ENCODE measurements around the gene ELK3.

Gene ELK3

DNA sequence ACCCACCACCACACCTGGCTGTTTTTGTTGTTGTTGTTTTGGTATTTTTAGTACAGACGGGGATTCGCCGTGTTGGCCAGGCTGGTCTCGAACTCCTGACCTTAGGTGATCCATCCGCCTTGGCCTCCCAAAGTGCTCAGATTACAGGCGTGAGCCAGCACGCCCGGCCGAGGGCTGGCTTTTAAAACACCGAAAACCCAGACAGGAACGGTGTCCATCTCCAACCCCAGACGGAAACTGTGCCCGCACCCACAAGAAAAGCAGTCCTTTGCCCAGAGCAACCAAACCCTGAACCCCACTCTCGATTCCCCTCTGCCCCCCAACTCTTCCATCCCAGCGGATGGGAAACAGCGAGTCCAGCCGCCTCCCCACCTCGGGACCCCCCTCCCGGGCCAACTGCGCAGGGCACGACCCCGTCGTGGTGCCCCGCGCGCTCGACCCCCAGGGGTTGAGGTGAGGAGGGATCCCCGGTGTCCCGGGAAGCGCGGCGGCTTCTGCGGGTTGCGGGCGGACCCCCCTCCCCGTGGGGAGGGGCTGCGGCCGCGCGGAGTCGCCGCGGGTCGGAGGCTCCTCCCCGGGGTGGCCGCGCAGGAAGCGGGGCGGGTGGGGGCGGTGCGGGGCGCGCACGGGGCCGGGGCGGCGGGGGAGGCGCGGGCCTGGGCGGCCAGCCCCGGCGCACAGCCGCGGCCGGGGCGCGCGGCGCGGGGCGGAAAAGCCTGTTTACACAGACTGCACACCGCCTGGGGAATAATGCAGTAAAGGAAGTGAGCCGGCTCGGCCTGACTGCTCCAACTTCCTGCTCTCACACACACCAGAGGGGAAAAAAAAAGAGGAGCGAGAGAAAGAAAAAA is at the start of gene ELK3:
TSS of gene ELK3 (plus strand) at position 651 of the 851 bp plus-strand sequence.
- peak; percentile 32 to 50 for DNase-seq (ENCODE audit: low read depth in 1 of 2, low spot score in 1 of 2)

DNA sequence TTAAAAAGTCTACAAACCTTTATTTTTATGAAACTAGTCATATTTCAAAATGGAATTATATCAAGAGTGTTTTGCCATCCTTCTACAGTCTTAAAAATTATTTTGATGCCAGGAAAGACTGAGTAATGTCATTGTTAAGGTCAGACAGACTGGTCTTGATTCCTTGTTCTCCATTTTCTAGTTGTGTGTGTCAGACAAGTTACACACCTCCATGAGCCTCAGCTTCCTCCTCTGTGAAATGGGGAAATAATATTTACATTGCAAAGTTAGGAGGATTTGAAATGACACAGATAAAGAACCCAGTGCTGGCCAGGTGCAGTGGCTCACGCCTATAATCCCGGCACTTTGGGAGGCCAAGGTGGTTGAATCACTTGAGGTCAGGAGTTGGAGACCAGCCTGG is 47.4 kb upstream of the ELK3 start:
- DNase-seq (ENCODE audit: low read depth in 1 of 2, low spot score in 1 of 2), result no peak

DNA sequence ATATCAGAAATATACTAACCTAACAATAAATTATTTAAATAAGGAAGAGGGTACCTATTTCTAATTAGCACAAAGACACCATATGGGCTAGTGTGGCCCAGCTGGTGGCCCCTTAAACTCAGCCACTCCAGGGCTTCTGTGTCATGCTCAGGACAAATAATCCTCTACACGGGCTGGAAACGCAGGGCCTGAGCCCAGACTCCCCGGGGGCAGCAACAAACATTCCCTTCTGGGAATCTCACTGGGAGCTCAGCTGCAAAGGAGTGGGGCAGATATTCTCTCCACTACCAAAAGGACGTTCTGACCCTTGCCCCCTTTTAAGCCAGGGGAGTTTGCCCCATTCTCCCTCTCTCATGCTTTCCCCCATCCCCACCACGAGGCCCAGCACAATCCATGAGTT is 43.7 kb upstream of the ELK3 start:
- no peak for DNase-seq (ENCODE audit: low read depth in 1 of 2, low spot score in 1 of 2)

DNA sequence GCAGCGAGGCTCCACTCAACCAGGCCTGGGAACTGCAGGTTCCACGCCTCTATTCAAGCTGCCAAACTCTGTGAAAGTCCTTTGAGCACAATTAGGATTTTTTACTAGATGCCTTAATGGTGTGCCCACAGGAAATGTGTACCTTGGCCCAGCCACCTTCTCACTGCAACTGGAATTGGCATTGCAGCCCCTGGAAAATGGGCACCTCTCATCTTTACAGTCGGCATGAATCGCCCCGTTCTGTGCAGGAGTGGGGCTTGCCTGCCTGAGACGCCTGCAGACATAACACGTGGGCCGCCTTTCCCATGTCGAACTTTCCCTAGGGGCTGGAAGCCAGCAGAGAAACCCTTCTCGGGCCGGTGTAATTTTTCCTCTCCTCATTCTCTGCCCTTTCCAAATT is 42.0 kb upstream of the ELK3 start:
- no peak for DNase-seq (ENCODE audit: low read depth in 1 of 2, low spot score in 1 of 2)

DNA sequence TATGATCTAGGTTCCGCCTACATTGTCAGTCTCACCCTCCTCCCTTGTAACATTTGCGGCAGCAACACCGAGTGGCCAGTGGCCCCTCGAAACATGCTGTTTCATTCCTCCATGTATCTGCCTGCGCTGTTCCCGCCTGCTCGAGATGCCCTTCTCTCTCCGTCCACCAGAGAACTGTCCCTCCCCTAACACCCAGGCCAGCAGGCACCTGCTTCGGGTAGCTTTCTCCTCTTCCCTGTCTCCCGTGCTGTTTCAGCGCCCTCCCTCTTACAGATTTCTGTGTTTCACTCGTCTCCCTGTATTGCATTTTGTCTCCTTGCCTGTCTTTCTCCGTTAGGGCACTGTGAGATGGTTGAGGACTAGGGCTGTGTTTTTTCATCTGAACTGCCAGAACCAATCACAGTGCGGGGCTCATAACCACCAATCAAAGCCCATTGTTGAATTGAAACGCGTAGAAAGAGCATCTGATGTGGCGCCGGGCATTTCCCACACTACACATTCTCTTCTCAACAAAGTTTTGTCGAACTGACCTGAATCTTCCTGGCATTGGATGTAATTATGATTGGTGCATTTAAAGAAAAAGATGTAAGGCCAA is 40.9 kb upstream of the ELK3 start:
- no peak for DNase-seq (ENCODE audit: low read depth in 1 of 2, low spot score in 1 of 2)

DNA sequence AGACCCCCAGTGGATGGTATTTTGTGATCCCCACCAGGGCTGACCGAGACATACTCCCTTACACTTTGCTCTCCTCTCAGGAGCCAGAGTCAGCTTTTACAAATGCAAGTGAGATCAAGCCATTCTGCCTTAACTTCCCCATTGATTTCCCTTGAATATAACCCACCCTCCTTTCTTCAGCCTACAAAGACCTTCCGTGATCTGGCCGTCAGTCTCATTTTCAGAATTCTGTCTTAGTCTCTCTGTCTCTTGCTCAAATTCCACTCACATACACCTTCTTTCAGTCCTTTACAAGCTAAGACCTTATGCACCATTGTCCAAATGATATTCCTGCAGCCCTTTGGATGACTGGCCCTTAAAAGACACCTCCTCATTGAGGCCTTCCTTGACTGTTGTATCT is 39.0 kb upstream of the ELK3 start:
- DNase-seq (ENCODE audit: low read depth in 1 of 2, low spot score in 1 of 2), result no peak

DNA sequence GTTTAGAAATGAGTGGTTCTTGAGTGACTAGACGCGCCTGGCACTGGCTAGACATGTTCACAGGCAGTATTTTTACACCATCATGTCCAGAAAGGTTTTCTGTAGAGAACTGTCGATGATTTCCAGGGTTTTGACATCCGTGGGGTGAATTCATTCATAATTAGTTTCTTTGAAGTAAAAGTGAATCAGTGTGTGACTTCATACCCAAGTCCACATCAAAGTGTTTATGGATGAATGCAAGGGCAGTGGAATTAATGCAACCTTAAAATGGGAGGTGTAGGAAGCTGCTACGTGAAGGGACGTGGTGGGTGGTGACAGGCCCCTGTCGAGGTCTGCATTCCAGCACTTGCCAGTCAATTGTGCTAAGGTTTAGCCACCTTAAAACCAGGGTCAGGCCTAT is 38.4 kb upstream of the ELK3 start:
- DNase-seq (ENCODE audit: low read depth in 1 of 2, low spot score in 1 of 2), result no peak

DNA sequence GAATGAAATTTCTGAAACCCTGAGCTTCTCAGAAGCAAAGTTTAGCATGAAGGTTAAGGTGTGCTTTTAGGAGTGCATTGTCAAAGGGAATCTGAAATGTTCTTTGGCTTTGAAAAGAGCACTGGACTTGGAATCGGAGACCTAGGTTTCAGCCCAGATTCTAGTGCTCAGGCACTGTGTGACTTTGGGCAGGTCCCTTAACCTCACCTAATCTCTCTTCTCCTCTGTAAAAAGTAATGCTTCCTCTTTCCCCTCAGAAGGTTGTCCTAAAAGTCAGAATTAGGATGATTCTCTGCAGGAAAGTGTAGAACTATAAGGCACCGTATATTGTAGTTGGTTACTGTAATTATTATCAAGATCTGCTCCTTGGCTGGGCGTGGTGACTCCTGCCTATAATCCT is 38.0 kb upstream of the ELK3 start:
- DNase-seq (ENCODE audit: low read depth in 1 of 2, low spot score in 1 of 2), result no peak

DNA sequence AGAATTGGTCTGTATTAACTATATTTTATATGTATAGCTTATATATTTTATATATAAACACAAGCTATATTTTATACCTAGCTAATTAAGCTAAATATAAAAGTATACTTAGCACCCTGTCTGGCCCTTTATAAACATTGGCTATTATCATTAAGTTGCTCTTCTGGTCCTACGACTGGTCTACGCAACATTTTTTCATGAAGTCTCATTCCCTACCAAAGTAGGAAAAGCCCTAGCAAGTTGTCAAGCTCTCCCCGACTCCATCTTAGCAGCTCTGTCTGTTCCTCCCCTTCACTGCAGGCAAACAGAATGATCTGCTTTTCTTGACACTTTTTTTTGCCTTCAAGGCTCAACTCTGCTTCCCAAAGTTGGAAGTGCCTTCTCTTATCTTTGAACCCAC is 36.7 kb upstream of the ELK3 start:
- DNase-seq (ENCODE audit: low read depth in 1 of 2, low spot score in 1 of 2), result no peak

DNA sequence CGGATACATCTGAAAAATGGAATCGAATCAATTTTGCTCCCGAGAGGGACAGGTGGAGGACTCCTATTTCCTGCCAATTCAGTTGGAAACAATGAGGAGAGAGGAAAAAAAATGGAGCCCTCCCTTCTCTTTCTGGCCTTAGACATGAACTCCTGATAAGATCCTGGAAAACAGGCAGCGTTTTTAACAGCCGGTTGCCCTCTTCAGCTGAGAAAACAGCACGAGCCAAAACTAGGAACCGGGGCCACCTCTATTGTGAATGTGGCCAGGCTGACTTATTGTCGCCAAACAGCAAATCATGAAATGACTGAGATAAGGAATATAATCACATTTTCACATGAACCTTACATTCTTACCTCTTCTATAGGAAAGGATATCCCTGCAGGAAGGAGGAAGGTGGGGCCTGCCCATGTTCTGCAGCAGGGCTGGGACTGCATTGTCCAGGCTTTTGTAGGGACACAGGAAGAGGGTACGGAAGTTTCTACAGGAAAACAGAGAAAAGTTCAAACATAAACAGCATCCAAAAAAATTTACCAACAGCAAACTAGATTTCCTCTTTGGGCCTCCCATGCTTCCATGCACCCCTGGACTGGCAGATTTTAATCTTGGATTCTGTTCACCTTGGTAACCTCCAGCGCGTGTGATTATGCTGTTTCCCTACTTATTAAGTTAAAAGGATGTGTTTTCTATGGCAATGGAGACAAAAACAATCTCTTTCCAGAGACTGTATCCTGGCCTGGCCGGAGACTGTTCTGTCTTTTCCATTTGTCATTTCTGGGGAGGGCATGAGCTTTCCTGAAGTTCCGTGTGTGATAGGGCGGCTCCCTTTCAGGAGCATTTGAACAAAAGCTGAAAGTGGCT is 29.0 kb upstream of the ELK3 start:
- DNase-seq (ENCODE audit: low read depth in 1 of 2, low spot score in 1 of 2), result no peak

DNA sequence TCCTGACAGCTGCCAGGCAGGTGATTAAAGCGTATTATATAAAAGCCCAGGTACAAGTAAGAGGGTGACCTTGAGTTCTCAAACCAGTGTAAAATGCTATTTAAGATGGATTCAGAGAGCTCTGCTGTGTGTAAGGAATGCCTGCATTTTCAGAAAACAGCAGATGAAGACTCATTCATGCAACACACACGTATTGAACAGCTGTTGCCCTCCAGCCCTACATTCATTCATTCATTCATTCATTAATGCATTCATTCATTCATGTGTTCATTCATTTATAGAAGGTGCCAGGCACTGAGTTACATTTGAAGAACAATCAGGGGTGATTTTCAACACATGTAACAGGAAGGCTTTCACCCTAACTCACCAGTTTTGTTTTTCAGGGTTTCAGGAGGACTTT is 27.4 kb upstream of the ELK3 start:
- DNase-seq (ENCODE audit: low read depth in 1 of 2, low spot score in 1 of 2), result no peak

DNA sequence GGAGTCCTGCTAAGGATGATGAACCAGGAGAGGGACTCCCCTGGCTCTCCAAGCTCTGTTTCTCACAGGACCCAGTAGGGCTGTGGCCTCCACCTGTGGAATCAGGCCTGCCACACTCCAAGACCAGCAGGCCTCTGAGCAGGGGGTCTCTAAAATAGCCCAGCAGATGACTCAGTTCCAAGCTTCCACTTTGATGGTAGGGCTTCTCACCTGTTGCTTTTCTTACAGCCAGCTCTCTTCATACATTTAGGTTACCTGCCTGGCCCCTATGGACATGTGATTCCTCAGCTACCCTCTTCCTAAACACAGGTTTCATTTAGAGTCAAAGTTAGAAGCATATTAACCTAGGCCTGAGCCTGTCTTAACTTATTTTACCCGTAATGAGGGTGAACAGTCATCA is 26.7 kb upstream of the ELK3 start:
- DNase-seq (ENCODE audit: low read depth in 1 of 2, low spot score in 1 of 2), result no peak

DNA sequence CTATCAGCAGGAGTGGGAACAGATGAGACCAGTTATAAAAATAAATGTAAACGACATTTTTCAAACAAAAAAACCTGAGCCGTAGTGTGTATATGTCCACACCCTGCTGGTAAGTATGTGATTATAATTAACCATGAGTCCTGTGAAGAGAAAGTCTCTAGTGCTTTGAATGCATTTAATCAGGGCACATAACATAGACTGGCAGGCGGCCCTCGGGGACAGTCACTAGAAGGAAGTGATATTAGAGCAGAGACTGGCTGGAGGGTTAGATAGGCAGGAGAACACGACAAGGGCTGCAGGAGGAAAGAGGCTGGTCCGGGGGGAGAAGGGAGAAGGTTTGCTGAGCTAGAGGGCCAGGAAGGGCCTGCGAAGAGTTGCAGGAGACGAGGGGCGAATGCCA is 23.8 kb upstream of the ELK3 start:
- no peak for DNase-seq (ENCODE audit: low read depth in 1 of 2, low spot score in 1 of 2)

DNA sequence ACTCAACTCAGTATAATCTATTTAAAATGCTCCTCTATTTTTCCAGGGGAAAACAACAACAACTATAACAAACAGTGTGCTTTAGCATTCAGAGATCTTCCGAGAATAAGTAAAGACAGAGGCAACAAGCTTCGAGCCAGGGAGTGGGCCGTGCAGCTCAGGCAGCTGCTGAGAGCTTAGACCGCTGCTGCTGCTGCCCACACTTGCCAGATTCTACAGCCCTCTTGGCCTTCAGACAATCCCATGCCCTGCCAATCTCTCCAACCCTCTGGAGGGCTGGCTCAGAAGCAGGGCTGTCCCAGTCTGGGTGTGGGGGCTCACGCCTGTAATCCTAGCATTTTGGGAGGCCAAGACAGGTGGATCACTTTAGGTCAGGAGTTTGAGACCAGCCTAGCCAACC is 23.4 kb upstream of the ELK3 start:
- DNase-seq (ENCODE audit: low read depth in 1 of 2, low spot score in 1 of 2), result no peak

DNA sequence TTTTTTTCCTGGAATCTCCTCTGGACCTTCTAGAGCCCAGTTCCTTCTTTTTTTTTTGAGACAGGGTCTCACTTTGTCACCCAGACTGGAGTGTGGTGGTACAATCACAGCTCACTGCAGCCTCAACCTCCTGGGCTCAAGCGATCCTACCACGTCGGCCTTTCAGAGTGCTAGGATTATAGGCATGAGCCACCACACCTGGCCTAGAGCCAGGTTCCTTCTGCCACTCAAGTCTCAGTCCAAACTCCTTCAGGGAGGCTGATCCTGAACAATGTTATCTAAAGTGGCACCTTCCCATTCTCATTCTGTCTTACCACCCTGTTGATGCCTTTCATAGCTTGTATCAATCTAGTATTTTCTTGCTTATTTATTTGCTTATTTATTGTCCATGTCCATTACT is 22.3 kb upstream of the ELK3 start:
- DNase-seq (ENCODE audit: low read depth in 1 of 2, low spot score in 1 of 2), result no peak

DNA sequence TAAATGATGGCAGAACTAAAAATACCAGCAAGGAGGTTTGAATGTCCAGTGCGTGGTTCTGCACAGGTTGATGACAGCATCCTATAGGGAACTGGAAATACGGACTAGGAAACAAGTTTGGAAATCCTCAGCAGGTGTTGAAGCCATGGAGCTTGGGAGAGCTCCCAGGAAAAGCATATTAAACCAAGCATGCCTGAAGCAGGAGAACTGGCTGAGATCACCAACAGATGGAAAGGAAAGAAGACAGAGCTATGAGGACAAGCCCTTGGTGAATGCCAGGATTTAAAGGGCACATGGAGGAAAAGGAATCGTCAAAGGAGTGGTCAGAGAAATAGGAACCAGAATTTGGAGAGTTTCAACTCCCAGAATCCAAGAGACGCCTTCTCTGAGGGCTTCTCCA is 21.2 kb upstream of the ELK3 start:
- no peak for DNase-seq (ENCODE audit: low read depth in 1 of 2, low spot score in 1 of 2)

DNA sequence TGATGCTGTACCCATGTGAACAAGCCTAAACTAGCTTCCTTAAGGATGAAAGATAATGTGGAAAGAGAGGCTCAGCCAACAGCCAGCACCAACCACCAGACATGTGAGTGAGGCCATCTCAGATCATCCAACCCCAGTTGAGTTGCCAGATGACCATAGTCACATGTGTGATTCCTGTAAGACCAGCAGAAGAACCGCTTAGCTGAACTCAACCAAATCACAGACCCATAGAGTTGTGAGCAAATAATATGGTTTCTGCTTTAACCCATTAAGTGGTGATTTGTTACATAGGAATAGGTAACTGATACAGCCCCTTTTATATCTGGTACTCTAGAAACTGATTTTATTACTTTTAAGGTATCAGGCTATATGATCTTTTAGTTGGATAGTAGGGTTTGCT is 17.6 kb upstream of the ELK3 start:
- DNase-seq (ENCODE audit: low read depth in 1 of 2, low spot score in 1 of 2), result no peak

DNA sequence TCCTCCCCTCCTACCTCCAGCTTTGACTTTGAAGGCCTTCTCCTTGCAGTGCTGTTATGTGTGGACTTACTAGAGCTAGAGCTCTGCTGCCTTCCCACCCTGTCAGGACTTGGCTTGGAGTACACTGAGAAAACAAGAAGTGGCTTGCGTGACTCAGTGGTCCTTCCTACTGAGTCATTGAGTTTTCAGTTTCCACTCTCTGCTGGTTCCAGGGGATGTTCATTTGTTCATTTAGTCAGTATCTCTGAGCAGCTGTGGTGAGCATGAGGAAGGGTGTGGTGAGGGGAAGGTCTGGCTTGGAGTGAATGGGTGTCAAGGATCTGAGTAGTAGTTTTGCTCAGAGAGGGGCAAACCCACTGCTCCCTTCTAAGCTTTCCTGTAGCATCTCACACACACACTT is 17.2 kb upstream of the ELK3 start:
- DNase-seq (ENCODE audit: low read depth in 1 of 2, low spot score in 1 of 2), result peak in 1 of 2 donors; percentile 8

DNA sequence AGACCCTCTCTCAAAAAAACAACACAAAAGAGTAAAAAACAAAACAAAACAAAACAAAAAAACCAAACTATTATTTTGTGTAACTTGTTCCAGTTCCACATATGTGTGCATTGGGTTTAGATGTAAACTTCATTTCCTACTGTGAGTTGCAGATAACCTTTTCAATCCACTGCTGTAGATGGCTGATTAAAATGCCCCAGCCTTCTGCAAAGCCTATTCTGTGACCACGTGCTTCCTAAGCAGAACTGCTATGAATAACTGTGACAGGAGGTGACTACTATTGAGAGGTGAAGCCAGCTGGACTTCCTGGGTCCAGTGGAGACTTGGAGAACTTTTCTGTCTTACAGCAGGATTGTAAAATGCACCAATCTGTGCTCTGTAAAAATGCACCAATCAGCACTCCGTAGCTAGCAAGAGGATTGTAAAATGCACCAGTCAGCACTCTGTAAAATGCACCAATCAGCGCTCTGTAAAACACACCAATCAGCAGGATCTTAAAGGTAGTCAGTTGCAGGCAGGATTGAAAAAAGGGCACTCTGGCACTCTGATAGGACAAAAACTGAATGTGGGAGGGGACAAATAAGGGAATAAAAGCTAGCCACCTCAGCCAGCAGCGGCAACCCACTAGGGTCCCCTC is 10.3 kb upstream of the ELK3 start:
- DNase-seq (ENCODE audit: low read depth in 1 of 2, low spot score in 1 of 2), result no peak

DNA sequence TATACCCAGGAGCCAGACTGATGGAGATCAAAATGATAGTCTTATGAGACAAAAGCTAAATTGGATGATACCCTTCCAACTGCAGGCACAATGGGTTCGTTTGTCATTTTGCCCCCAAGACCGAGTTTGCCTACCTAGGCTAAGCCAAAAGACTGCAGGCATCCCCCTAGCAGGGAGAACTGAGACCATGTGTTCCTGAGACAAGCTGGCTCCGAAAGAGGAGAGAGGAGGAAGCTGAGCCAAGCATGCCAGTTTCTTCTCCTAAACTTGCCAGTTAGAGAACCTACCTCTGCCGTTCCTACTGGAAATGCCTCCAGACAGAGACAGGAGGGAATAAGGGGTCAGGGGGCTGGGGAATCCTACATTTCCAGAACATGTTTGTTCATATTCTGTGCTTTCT is 8.3 kb upstream of the ELK3 start:
- DNase-seq (ENCODE audit: low read depth in 1 of 2, low spot score in 1 of 2), result no peak

DNA sequence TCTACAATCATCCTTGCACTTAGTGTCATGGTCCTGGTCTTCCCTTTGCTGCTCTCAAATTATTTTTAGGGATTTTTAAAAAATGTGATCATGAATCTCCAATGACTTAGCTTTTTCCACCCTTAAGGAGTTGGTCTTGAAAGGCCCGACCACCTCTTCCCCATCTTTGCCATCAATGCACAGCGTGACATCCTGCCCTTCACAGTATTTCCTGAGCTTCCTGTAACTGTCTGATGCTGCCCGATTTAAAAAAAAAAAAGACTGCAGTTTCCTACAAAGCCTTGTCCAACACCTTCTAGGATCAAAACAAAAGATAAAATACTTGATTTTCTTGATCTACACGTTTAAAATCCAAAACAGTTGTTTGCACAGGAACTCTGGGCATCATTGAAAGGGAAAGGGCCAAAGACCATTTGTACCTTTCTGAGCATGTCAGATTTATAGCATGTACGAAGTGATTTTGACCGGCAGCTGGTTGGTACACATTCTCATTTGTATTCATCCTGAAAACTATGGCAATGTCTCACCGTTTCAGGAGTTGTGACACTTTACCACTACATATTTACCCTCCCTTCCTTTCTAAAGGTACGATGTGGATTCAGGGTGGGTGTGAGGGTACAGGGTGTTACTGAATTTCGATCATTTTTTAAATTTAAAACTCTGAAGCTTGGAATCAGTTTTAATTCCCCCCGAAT is 7.4 kb upstream of the ELK3 start:
- DNase-seq (ENCODE audit: low read depth in 1 of 2, low spot score in 1 of 2), result no peak

Data from stimulated activated CD4-positive, alpha-beta T cell treated with anti-CD3 and anti-CD28 coated beads, Interleukin-15, amount 100 ng/mL, for 1 hour (primary cell).